HEK293 (cell line): ENCODE data around the gene AGBL2.

ENCODE experiments used
- CTCF ChIA-PET: fragments of 350-600 bp; formaldehyde crosslinking; extraction: SDS; loops from one replicate; lab custom pipeline; 2021; ENCODE audit warnings: antibody characterized with exemption; lab: Yijun Ruan, JAX
- POLR2A ChIA-PET: fragments of 300-600 bp; formaldehyde crosslinking; extraction: SDS; loops from one replicate; lab custom pipeline; 2020; ENCODE audit warnings: antibody characterized with exemption, inconsistent platforms; lab: Yijun Ruan, JAX
- H3K27ac ChIP-seq: fragments of 200-500 bp; sonication (Bioruptor generic); 2 replicates; pipeline ENCODE4 v1.5.1; 2014; ENCODE audit warnings: low read depth, low read length, control low read depth, inconsistent platforms; ENCODE audit errors: extremely low read depth
- H3K36me3 ChIP-seq, 2 experiments: fragments of 200-500 bp in 1 of 2; sonication (Bioruptor generic) in 1 of 2; 1 replicate in 1 of 2; 2 replicates in 1 of 2; pipeline ENCODE4 v1.5.1; 2014 to 2017; ENCODE audit warnings: inconsistent platforms in 2 of 2, low read length in 2 of 2; ENCODE audit not compliant: control insufficient read depth in 2 of 2, insufficient read depth in 1 of 2
- H3K4me1 ChIP-seq: fragments of 200-500 bp; sonication (Bioruptor generic); 2 replicates; pipeline ENCODE4 v1.5.1; 2014; ENCODE audit warnings: mild to moderate bottlenecking, low read length, inconsistent platforms; ENCODE audit not compliant: control insufficient read depth, insufficient read depth
- H3K4me3 ChIP-seq: 2 replicates; pipeline ENCODE4 v1.5.1; 2011; ENCODE audit warnings: low read depth, mild to moderate bottlenecking, control low read depth, low read length, moderate library complexity
- H3K9me3 ChIP-seq: fragments of 200-500 bp; sonication (Bioruptor generic); 2 replicates; pipeline ENCODE4 v1.5.1; 2014; ENCODE audit warnings: low read depth, low read length, inconsistent platforms; ENCODE audit not compliant: control insufficient read depth, insufficient read depth
- EGR2 ChIP-seq: fragments of 450-650 bp; formaldehyde crosslinking; IDR thresholded peaks from 2 replicates; pipeline ENCODE4 v1.5.1; 2016; ENCODE audit warnings: low read depth, missing biosample characterization, missing genetic modification characterization
- FEZF1 ChIP-seq: fragments of 450-650 bp; formaldehyde crosslinking; IDR thresholded peaks from 2 replicates; pipeline ENCODE4 v1.5.1; 2016; ENCODE audit warnings: missing biosample characterization, missing genetic modification characterization
- SP2 ChIP-seq: fragments of 450-650 bp; formaldehyde crosslinking; IDR thresholded peaks from 2 replicates; pipeline ENCODE4 v1.5.1; 2016; ENCODE audit warnings: missing biosample characterization, missing genetic modification characterization
- TRIM28 ChIP-seq: IDR thresholded peaks from 2 replicates; pipeline ENCODE4 v1.6.1; 2011; ENCODE audit warnings: low read length, control low read depth, borderline replicate concordance
- YY1 ChIP-seq: fragments of 450-650 bp; formaldehyde crosslinking; IDR thresholded peaks from 2 replicates; pipeline ENCODE4 v1.5.1; 2018; ENCODE audit warnings: missing biosample characterization, missing genetic modification characterization
- YY2 ChIP-seq: fragments of 450-650 bp; formaldehyde crosslinking; IDR thresholded peaks from 2 replicates; pipeline ENCODE4 v1.5.1; 2016; ENCODE audit warnings: missing biosample characterization, missing genetic modification characterization
- ZBTB10 ChIP-seq: fragments of 450-650 bp; formaldehyde crosslinking; IDR thresholded peaks from 2 replicates; pipeline ENCODE4 v1.5.1; 2016; ENCODE audit warnings: missing biosample characterization, missing genetic modification characterization
- ZFP3 ChIP-seq: fragments of 450-650 bp; formaldehyde crosslinking; IDR thresholded peaks from 2 replicates; pipeline ENCODE4 v1.5.1; 2016; ENCODE audit warnings: low read depth, missing biosample characterization, missing genetic modification characterization
- ZFP41 ChIP-seq: fragments of 450-650 bp; formaldehyde crosslinking; IDR thresholded peaks from 2 replicates; pipeline ENCODE4 v1.5.1; 2016; ENCODE audit warnings: missing biosample characterization, missing genetic modification characterization, borderline replicate concordance
- ZNF132 ChIP-seq: fragments of 450-650 bp; formaldehyde crosslinking; IDR thresholded peaks from 2 replicates; pipeline ENCODE4 v1.5.1; 2017; ENCODE audit warnings: missing biosample characterization, missing genetic modification characterization, borderline replicate concordance
- ZNF23 ChIP-seq: fragments of 450-650 bp; formaldehyde crosslinking; IDR thresholded peaks from 2 replicates; pipeline ENCODE4 v1.5.1; 2016; ENCODE audit warnings: missing biosample characterization, missing genetic modification characterization, borderline replicate concordance
- ZNF239 ChIP-seq: fragments of 450-650 bp; formaldehyde crosslinking; IDR thresholded peaks from 2 replicates; pipeline ENCODE4 v1.5.1; 2016; ENCODE audit warnings: missing biosample characterization, missing genetic modification characterization
- ZNF24 ChIP-seq: fragments of 450-650 bp; formaldehyde crosslinking; IDR thresholded peaks from 2 replicates; pipeline ENCODE4 v1.5.1; 2016; ENCODE audit warnings: missing biosample characterization, missing genetic modification characterization
- ZNF280D ChIP-seq: fragments of 450-650 bp; formaldehyde crosslinking; IDR thresholded peaks from 2 replicates; pipeline ENCODE4 v1.5.1; 2016; ENCODE audit warnings: missing biosample characterization, missing genetic modification characterization
- ZNF514 ChIP-seq: fragments of 450-650 bp; formaldehyde crosslinking; IDR thresholded peaks from 2 replicates; pipeline ENCODE4 v1.5.1; 2016; ENCODE audit warnings: missing biosample characterization, missing genetic modification characterization
- ZNF521 ChIP-seq: fragments of 450-650 bp; formaldehyde crosslinking; IDR thresholded peaks from 2 replicates; pipeline ENCODE4 v1.5.1; 2017; ENCODE audit warnings: missing biosample characterization, mild to moderate bottlenecking, missing genetic modification characterization
- ZNF530 ChIP-seq: fragments of 450-650 bp; formaldehyde crosslinking; IDR thresholded peaks from 2 replicates; pipeline ENCODE4 v1.5.1; 2016; ENCODE audit warnings: low read depth, missing biosample characterization, missing genetic modification characterization
- ZNF623 ChIP-seq: fragments of 450-650 bp; formaldehyde crosslinking; IDR thresholded peaks from 2 replicates; pipeline ENCODE4 v1.5.1; 2016; ENCODE audit warnings: missing biosample characterization, missing genetic modification characterization
- ZNF629 ChIP-seq: fragments of 450-650 bp; formaldehyde crosslinking; IDR thresholded peaks from 2 replicates; pipeline ENCODE4 v1.5.1; 2017; ENCODE audit warnings: missing biosample characterization, missing genetic modification characterization
- ZNF76 ChIP-seq: fragments of 450-650 bp; formaldehyde crosslinking; IDR thresholded peaks from 2 replicates; pipeline ENCODE4; 2016; ENCODE audit warnings: low read depth, missing biosample characterization, missing genetic modification characterization, borderline replicate concordance
- ZNF768 ChIP-seq: fragments of 450-650 bp; formaldehyde crosslinking; IDR thresholded peaks from 2 replicates; pipeline ENCODE4 v1.5.1; 2018; ENCODE audit warnings: missing biosample characterization, mild to moderate bottlenecking, missing genetic modification characterization
- ZSCAN23 ChIP-seq: fragments of 450-650 bp; formaldehyde crosslinking; IDR thresholded peaks from 2 replicates; pipeline ENCODE4 v1.5.1; 2016; ENCODE audit warnings: missing biosample characterization, missing genetic modification characterization
- TF ChIP-seq, protein P1 (sequence below): fragments of 450-650 bp; formaldehyde crosslinking; IDR thresholded peaks from 2 replicates; pipeline ENCODE4 v1.5.1; 2017; ENCODE audit warnings: missing biosample characterization, missing genetic modification characterization
- TF ChIP-seq, protein P2 (sequence below): fragments of 450-650 bp; formaldehyde crosslinking; IDR thresholded peaks from 2 replicates; pipeline ENCODE4 v1.5.1; 2016; ENCODE audit warnings: missing biosample characterization, missing genetic modification characterization
- TF ChIP-seq, protein P3 (sequence below): fragments of 450-650 bp; formaldehyde crosslinking; IDR thresholded peaks from 2 replicates; pipeline ENCODE4 v1.5.1; 2017; ENCODE audit warnings: missing biosample characterization, missing genetic modification characterization

Gene AGBL2

DNA sequence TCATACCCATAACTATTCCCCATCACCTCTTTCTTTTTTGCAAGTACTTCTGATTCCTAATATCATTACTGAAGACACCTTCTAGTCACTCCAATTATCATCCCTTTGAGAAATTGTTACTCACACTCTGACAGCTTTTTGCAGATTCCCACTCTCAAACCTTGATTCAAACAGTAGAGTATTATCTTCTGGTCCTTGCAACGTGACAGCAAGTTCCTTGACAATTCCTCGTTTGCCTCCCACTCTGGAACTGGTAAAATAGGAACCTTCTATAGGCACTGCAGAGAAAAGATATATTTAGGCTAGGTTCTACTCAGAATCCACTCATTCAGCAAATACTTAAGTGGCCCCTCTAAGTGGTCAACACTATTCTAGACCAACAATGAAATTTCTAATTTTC lies 23.2 kb downstream of the AGBL2 start:
- Histone ChIP-seq H3K27ac (no peak overlapping the region), H3K4me1 (no peaks in the 10 kb centered on the region), H3K9me3 (no peaks in the 10 kb centered on the region), H3K36me3 (no peaks in the 10 kb centered on the region), H3K4me3 (no peak overlapping the region)
- POLR2A ChIA-PET: no interaction called here
- CTCF ChIA-PET: no interaction called here
- TF ChIP-seq YY1 (tag by site-specific recombination) (no peak), ZSCAN23 (no peak), SP2 (tag by site-specific recombination) (no peak), ZNF76 (tag by site-specific recombination) (no peak), ZNF239 (tag by site-specific recombination) (no peak), ZNF768 (tag by site-specific recombination) (no peak), YY2 (tag by site-specific recombination) (no peak), ZNF23 (tag by site-specific recombination) (no peak), ZNF623 (tag by site-specific recombination) (no peak), ZFP41 (tag by site-specific recombination) (no peak), TRIM28 (no peak), ZNF280D (no peak)
- TF ChIP-seq, protein P1, sequence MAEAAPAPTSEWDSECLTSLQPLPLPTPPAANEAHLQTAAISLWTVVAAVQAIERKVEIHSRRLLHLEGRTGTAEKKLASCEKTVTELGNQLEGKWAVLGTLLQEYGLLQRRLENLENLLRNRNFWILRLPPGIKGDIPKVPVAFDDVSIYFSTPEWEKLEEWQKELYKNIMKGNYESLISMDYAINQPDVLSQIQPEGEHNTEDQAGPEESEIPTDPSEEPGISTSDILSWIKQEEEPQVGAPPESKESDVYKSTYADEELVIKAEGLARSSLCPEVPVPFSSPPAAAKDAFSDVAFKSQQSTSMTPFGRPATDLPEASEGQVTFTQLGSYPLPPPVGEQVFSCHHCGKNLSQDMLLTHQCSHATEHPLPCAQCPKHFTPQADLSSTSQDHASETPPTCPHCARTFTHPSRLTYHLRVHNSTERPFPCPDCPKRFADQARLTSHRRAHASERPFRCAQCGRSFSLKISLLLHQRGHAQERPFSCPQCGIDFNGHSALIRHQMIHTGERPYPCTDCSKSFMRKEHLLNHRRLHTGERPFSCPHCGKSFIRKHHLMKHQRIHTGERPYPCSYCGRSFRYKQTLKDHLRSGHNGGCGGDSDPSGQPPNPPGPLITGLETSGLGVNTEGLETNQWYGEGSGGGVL (tag by site-specific recombination): no peak
- TF ChIP-seq, protein P2, sequence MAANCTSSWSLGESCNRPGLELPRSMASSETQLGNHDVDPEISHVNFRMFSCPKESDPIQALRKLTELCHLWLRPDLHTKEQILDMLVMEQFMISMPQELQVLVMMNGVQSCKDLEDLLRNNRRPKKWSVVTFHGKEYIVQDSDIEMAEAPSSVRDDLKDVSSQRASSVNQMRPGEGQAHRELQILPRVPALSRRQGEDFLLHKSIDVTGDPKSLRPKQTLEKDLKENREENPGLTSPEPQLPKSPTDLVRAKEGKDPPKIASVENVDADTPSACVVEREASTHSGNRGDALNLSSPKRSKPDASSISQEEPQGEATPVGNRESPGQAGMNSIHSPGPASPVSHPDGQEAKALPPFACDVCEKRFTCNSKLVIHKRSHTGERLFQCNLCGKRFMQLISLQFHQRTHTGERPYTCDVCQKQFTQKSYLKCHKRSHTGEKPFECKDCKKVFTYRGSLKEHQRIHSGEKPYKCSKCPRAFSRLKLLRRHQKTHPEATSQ (tag by site-specific recombination): no peak
- TF ChIP-seq, protein P3, sequence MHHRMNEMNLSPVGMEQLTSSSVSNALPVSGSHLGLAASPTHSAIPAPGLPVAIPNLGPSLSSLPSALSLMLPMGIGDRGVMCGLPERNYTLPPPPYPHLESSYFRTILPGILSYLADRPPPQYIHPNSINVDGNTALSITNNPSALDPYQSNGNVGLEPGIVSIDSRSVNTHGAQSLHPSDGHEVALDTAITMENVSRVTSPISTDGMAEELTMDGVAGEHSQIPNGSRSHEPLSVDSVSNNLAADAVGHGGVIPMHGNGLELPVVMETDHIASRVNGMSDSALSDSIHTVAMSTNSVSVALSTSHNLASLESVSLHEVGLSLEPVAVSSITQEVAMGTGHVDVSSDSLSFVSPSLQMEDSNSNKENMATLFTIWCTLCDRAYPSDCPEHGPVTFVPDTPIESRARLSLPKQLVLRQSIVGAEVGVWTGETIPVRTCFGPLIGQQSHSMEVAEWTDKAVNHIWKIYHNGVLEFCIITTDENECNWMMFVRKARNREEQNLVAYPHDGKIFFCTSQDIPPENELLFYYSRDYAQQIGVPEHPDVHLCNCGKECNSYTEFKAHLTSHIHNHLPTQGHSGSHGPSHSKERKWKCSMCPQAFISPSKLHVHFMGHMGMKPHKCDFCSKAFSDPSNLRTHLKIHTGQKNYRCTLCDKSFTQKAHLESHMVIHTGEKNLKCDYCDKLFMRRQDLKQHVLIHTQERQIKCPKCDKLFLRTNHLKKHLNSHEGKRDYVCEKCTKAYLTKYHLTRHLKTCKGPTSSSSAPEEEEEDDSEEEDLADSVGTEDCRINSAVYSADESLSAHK (tag by site-specific recombination): no peak

- Histone ChIP-seq H3K9me3 (no peaks in the 10 kb centered on the region), H3K36me3 (no peaks in the 10 kb centered on the region), H3K4me1 (no peaks in the 10 kb centered on the region), H3K4me3 (no peak overlapping the region), H3K27ac (no peak overlapping the region)
- ChIA-PET POLR2A (interaction anchor here (0.7 kb wide), 1 partner anchor 106 kb away, joined by 3 read pairs; no protein-coding TSS in a partner anchor), CTCF (no interaction called here)
- TF ChIP-seq ZNF521 (tag by site-specific recombination): no peak
- TF ChIP-seq ZNF514: no peak
- TF ChIP-seq ZNF629 (tag by site-specific recombination): no peak
- TF ChIP-seq ZBTB10 (tag by site-specific recombination): no peak
- TF ChIP-seq ZNF530 (tag by site-specific recombination): no peak
- TF ChIP-seq FEZF1 (tag by site-specific recombination): no peak
- no peak for TF ChIP-seq ZNF132 (tag by site-specific recombination)
- TF ChIP-seq ZFP3: no peak
- TF ChIP-seq ZNF24 (tag by site-specific recombination): no peak
- TF ChIP-seq EGR2: no peak
These were observed 25.7 kb downstream of the AGBL2 start for GRCh38 chr11:47689480-47689879.
